ENCODE measurements around the gene C7. TPM values are rescaled to one million over a fixed set of nuclear protein-coding genes. Genes with fewer than 3 reads are reported as not detected.

The C7 gene
- total and polyA plus RNA-seq, 2 of the 13 experiments (the other 11 are each of a cell fraction or from before 2014, with no cell fraction given): 1.7 to 3.5 TPM

DNA sequence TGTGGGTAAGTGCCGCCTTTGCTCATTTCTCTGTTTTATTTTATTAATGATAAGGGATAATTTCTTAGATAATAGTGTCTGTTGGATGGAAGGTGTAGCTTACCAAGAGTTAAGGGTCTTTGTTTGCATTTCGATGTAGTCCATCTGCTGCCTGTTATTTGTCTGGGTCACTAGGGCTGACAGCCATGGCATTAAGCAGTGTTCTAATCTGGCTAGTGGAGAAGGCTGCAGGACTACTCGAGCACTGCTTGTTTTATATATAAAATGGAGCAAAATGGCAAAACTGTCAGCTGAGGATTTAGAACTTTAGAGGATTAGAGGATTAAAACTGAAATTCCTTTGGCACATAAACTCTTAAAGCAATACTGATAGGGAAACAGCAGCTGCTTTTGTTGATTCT, 67.5 kb downstream of the C7 start:
- ChIA-PET CTCF (ENCODE audit: low intra/inter-chr PET ratio, low total read pairs) (no interaction called here), POLR2A (no interaction called here)
- no peaks in the 10 kb centered on the region for H4K20me1 ChIP-seq (ENCODE audit: insufficient read depth, low read length)
- no peaks in the 10 kb centered on the region for H3K36me3 ChIP-seq (replicated peaks in 1 of 2; ENCODE audit: control insufficient read depth in 1 of 2, insufficient read depth in 2 of 2, low read length in 2 of 2)
- TF ChIP-seq ZNF674 (CRISPR knock-in tag; IDR thresholded peaks at IDR 0.05; ENCODE audit: low read depth): no peak
- TF ChIP-seq ZZZ3 (CRISPR knock-in tag; IDR thresholded peaks at IDR 0.05; ENCODE audit: borderline replicate concordance): no peak
- no peak for TF ChIP-seq ZNF768 (CRISPR knock-in tag; IDR thresholded peaks at IDR 0.05)
- TF ChIP-seq ZNF605 (CRISPR knock-in tag; IDR thresholded peaks at IDR 0.05): no peak
- no peak for TF ChIP-seq ZNF609 (CRISPR knock-in tag; IDR thresholded peaks at IDR 0.05; ENCODE audit: borderline replicate concordance)
- no peak for TF ChIP-seq ZMAT3 (CRISPR knock-in tag; conservative IDR thresholded peaks at IDR 0.05)
- no peak for TF ChIP-seq DMTF1 (CRISPR knock-in tag; IDR thresholded peaks at IDR 0.05)
- no peak for TF ChIP-seq SMAD1 (CRISPR knock-in tag; IDR thresholded peaks at IDR 0.05; ENCODE audit: borderline replicate concordance, low read depth)
- H3K79me2 ChIP-seq (ENCODE audit: insufficient read depth, low read length): no peaks in the 10 kb centered on the region
- in situ Hi-C loops (cut with HindIII; ENCODE audit: extremely low pct_ligation_motif_present, low pct_unique_long_range_greater_than_20kb): no loop called here
- ATAC-seq: no peak
- no peak overlapping the region for H3K9ac ChIP-seq (ENCODE audit: insufficient read depth, low read depth, low read length)
- no peak overlapping the region for H3K27ac ChIP-seq (ENCODE audit: extremely low read length, insufficient read depth, low read length)
- no TSS peak for BruUV-seq (replicated peaks)
- no peak for FAIRE-seq
- intact Hi-C loops (cut with micrococcal nuclease; ENCODE audit: unreplicated experiment): no loop called here
- no peaks in the 10 kb centered on the region for H3K4me1 ChIP-seq (ENCODE audit: insufficient read depth, low read length)
- no peaks in the 10 kb centered on the region for H3K27me3 ChIP-seq (ENCODE audit: control insufficient read depth in 1 of 2, insufficient read depth in 2 of 2, low read length in 2 of 2)
- H3K4me3 ChIP-seq (replicated peaks in 1 of 3; ENCODE audit: insufficient read depth in 1 of 3, low read depth in 2 of 3, low read length in 3 of 3): no peak overlapping the region
- H3K4me2 ChIP-seq (ENCODE audit: low read depth, low read length): no peak overlapping the region
- DNase-seq (ENCODE audit: low spot score): no peak
- no peaks in the 10 kb centered on the region for H3K9me3 ChIP-seq (ENCODE audit: low read length)
- 30% methylated on average over 3 of the region's 3 CpGs for WGBS (ENCODE audit: low lambda C conversion rate)
- no peak overlapping the region for H2AFZ ChIP-seq (ENCODE audit: low read length)
